Panc1 (cell line): ENCODE results near the gene CD99. TPM values are rescaled to one million over a fixed set of nuclear protein-coding genes. Genes with fewer than 3 reads are reported as not detected.

ENCODE experiments used
- ATAC-seq: fragments of 200-7000 bp; cut with Tn5 transposase; 2 replicates; pipeline ENCODE4 v1.9.1; 2020; ENCODE audit warnings: mild to moderate bottlenecking, moderate library complexity
- BruUV-seq: library from RNA; stranded (reverse); fragments of 400-500 nt; replicated peaks from 2 replicates; lab custom pipeline; 2021; lab: Mats Ljungman, UMichigan
- CTCF ChIA-PET: fragments of 300-600 bp; sonication (Branson Sonifier 250); formaldehyde crosslinking; loops from one replicate; lab custom pipeline; 2022; ENCODE audit warnings: antibody characterized with exemption; lab: Charles Lee
- POLR2A ChIA-PET: fragments of 300-600 bp; sonication (Branson Sonifier 250); formaldehyde crosslinking; loops from one replicate; lab custom pipeline; 2022; ENCODE audit warnings: antibody characterized with exemption; lab: Charles Lee
- DNase-seq: peaks from one replicate; pipeline ENCODE4 v3.0.0-alpha.2; 2010; ENCODE audit warnings: low read depth, low spot score
- H3K27ac ChIP-seq: 2 replicates; pipeline ENCODE4 v1.5.1; 2011; ENCODE audit warnings: mild to moderate bottlenecking, low read length, inconsistent platforms
- H3K27me3 ChIP-seq: fragments of 200-500 bp; sonication (Bioruptor generic); 2 replicates; pipeline ENCODE4 v1.6.0; 2014; ENCODE audit warnings: low read length, inconsistent platforms; ENCODE audit not compliant: control insufficient read depth, insufficient read depth
- H3K36me3 ChIP-seq: fragments of 200-500 bp; sonication (Bioruptor generic); 2 replicates; pipeline ENCODE4 v1.5.1; 2014; ENCODE audit warnings: inconsistent platforms, mild to moderate bottlenecking, low read length, moderate library complexity; ENCODE audit not compliant: control insufficient read depth, insufficient read depth
- H3K4me1 ChIP-seq: 2 replicates; pipeline ENCODE4 v1.5.1; 2011; ENCODE audit warnings: inconsistent platforms, mild to moderate bottlenecking, low read length, moderate library complexity; ENCODE audit not compliant: control insufficient read depth, insufficient read depth
- H3K4me3 ChIP-seq, 2 experiments: 2 replicates each; pipeline ENCODE4 v1.5.1; 2011 to 2012; ENCODE audit warnings: low read depth in 2 of 2, low read length in 2 of 2, mild to moderate bottlenecking in 2 of 2, inconsistent platforms in 1 of 2, moderate library complexity in 1 of 2
- H3K9me3 ChIP-seq: fragments of 200-500 bp; sonication (Bioruptor generic); 2 replicates; pipeline ENCODE4 v1.5.1; 2014; ENCODE audit warnings: low read depth, mild to moderate bottlenecking, inconsistent platforms, low read length, moderate library complexity; ENCODE audit not compliant: control insufficient read depth, insufficient read depth
- POLR2AphosphoS5 ChIP-seq: IDR thresholded peaks from 2 replicates; pipeline ENCODE4 v1.6.1; 2012; ENCODE audit warnings: mild to moderate bottlenecking, low read depth, low read length, moderate library complexity
- REST ChIP-seq, 2 experiments: IDR thresholded peaks; 2 replicates each; pipeline ENCODE4 v1.6.1; 2011 to 2012; ENCODE audit warnings: low read depth in 2 of 2, control low read depth in 1 of 2, low read length in 1 of 2, mild to moderate bottlenecking in 1 of 2, moderate library complexity in 1 of 2; ENCODE audit not compliant: insufficient read depth in 1 of 2
- SIN3A ChIP-seq: IDR thresholded peaks from 2 replicates; pipeline ENCODE4 v1.6.1; 2012; ENCODE audit warnings: low read depth, mild to moderate bottlenecking, low read length, moderate library complexity, borderline replicate concordance; ENCODE audit not compliant: insufficient read depth
- TCF7L2 ChIP-seq: IDR thresholded peaks from 2 replicates; pipeline ENCODE4 v1.6.1; 2011; ENCODE audit warnings: mild to moderate bottlenecking, low read depth, low read length, inconsistent platforms
- in situ Hi-C: cut with HindIII; loops from 2 replicates; pipeline ENCODE4 v1.10.0; 2016; ENCODE audit warnings: low sequenced_read_pairs, low pct_unique_long_range_greater_than_20kb
- intact Hi-C: fragments of 100-400 bp; cut with micrococcal nuclease; formaldehyde crosslinking; loops from one replicate; pipeline ENCODE4 v1.10.0; 2022; ENCODE audit not compliant: unreplicated experiment
- total RNA-seq: library from RNA; stranded (reverse); gene quantifications from one replicate; pipeline ENCODE4 v1.2.1, GENCODE V29; 2021; ENCODE audit not compliant: unreplicated experiment
- TF ChIP-seq, protein P1 (sequence below): fragments of 450-650 bp; IDR thresholded peaks from 2 replicates; pipeline ENCODE4 v1.5.1; 2017; ENCODE audit warnings: mild to moderate bottlenecking

The CD99 gene
- total RNA-seq, 1 experiment from 2014 or later: 67.6 TPM

DNA sequence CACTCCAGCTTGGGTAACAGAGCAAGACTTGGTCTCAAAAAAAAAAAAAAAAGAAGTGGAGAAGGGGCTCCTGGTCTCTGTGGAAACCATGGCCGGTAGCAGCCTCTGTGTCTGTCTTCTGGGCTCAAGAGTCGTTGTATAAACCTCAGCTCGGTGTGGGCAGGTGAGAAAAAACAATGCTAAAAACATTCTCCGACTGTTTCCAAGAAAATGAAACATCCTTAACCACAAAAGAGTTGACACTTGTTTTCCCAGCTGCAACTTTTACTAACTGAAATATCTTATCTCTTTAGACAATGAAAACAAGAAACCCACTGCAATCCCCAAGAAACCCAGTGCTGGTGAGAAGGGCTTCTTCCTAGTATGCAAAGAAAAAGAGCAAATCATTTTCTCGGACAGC, 26.2 kb downstream of the CD99 start:
- TF ChIP-seq TCF7L2 (no peak), POLR2AphosphoS5 (no peak), SIN3A (no peak), REST (IDR thresholded peaks at IDR 0.05; ENCODE audit: insufficient read depth in 1 of 2, low read depth in 2 of 2, low read length in 1 of 2) (no peak)
- TF ChIP-seq, protein P1, sequence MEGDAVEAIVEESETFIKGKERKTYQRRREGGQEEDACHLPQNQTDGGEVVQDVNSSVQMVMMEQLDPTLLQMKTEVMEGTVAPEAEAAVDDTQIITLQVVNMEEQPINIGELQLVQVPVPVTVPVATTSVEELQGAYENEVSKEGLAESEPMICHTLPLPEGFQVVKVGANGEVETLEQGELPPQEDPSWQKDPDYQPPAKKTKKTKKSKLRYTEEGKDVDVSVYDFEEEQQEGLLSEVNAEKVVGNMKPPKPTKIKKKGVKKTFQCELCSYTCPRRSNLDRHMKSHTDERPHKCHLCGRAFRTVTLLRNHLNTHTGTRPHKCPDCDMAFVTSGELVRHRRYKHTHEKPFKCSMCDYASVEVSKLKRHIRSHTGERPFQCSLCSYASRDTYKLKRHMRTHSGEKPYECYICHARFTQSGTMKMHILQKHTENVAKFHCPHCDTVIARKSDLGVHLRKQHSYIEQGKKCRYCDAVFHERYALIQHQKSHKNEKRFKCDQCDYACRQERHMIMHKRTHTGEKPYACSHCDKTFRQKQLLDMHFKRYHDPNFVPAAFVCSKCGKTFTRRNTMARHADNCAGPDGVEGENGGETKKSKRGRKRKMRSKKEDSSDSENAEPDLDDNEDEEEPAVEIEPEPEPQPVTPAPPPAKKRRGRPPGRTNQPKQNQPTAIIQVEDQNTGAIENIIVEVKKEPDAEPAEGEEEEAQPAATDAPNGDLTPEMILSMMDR: no peak
- H3K36me3 ChIP-seq: no peaks in the 10 kb centered on the region
- in situ Hi-C loops: no loop called here

DNA sequence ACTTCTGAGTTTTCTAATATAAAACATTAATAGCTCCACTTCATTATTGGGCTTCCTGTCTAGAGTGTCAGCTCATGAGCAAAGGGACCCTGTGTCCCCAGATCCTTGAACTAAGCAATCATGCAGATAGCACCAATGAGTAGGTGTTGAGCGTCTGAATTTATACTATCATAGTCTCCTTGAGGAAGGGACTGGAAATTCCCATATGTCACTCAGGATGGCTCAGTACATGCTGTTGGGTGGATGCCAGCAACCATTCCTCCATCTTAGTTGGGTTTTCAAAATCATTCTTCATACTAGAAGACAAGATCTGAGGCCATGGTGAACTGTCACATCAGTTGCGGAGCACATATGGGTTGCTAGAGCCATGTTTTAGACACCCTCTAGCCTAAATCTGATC, 27.7 kb downstream of the CD99 start:
- H3K27me3 ChIP-seq: no peaks in the 10 kb centered on the region
- ChIA-PET CTCF (no interaction called here), POLR2A (no interaction called here)
- intact Hi-C loops: no loop called here
- no peaks in the 10 kb centered on the region for H3K36me3 ChIP-seq
- no peak overlapping the region for H3K27ac ChIP-seq
- H3K9me3 ChIP-seq: no peaks in the 10 kb centered on the region
- no peak for DNase-seq
- no peak for ATAC-seq
- BruUV-seq: no TSS peak
- in situ Hi-C loops: no loop called here
- no peak for TF ChIP-seq SIN3A
- no peak for TF ChIP-seq REST (IDR thresholded peaks at IDR 0.05; ENCODE audit: insufficient read depth in 1 of 2, low read depth in 2 of 2, low read length in 1 of 2)
- no peak for TF ChIP-seq TCF7L2
- TF ChIP-seq POLR2AphosphoS5: no peak
- TF ChIP-seq, protein P1: no peak
- H3K4me3 ChIP-seq: no peak overlapping the region
- no peaks in the 10 kb centered on the region for H3K4me1 ChIP-seq

More for the DNA sequence above, 26.2 kb downstream of the CD99 start:
- Histone ChIP-seq H3K4me3 (no peak overlapping the region), H3K4me1 (no peaks in the 10 kb centered on the region), H3K27me3 (no peaks in the 10 kb centered on the region), H3K27ac (no peak overlapping the region), H3K9me3 (no peaks in the 10 kb centered on the region)
- ATAC-seq: no peak
- CTCF ChIA-PET: no interaction called here
- DNase-seq: no peak
- POLR2A ChIA-PET: no interaction called here
- intact Hi-C loops: no loop called here
- no TSS peak for BruUV-seq
